NCI-H510A (cell line): Measurements from ENCODE around the gene RNF11.

Experiments used
- DNase-seq: peaks from one replicate; lab custom pipeline; 2025; lab: John Stamatoyannopoulos, UW

Gene RNF11

GRCh38 chr1:51265618-51266017 is 29.5 kb downstream of the RNF11 start:
- DNase-seq, result no peak

- DNase-seq, result no peak
Observed at GRCh38 chr1:51266181-51266580, 30.1 kb downstream of the RNF11 start.

- DNase-seq, result no peak
Observed at GRCh38 chr1:51266791-51267190, 30.7 kb downstream of the RNF11 start.

GRCh38 chr1:51268634-51269033 is 32.6 kb downstream of the RNF11 start:
- no peak for DNase-seq

- no peak for DNase-seq
Observed at GRCh38 chr1:51270751-51271150, 34.7 kb downstream of the RNF11 start.

- no peak for DNase-seq
Observed at GRCh38 chr1:51272916-51273315, 36.8 kb downstream of the RNF11 start.

GRCh38 chr1:51274676-51275075 is 38.6 kb downstream of the RNF11 start:
- no peak for DNase-seq

- no peak for DNase-seq
Observed at GRCh38 chr1:51276286-51276685, 40.2 kb downstream of the RNF11 start.

GRCh38 chr1:51280321-51280978 is 44.4 kb downstream of the RNF11 start:
- no peak for DNase-seq

- DNase-seq, result no peak
Observed at GRCh38 chr1:51281807-51282206, 45.7 kb downstream of the RNF11 start.

- DNase-seq, result no peak
Observed at GRCh38 chr1:51282605-51283004, 46.5 kb downstream of the RNF11 start.

GRCh38 chr1:51283979-51284378 is 47.9 kb downstream of the RNF11 start:
- no peak for DNase-seq

GRCh38 chr1:51284487-51284954 is 48.4 kb downstream of the RNF11 start:
- no peak for DNase-seq

GRCh38 chr1:51285055-51285454 is 49.0 kb downstream of the RNF11 start:
- DNase-seq, result no peak

GRCh38 chr1:51287966-51288365 is 51.9 kb downstream of the RNF11 start:
- DNase-seq, result no peak

GRCh38 chr1:51288578-51288977 is 52.5 kb downstream of the RNF11 start:
- no peak for DNase-seq

GRCh38 chr1:51289676-51290488 is 53.8 kb downstream of the RNF11 start:
- no peak for DNase-seq

GRCh38 chr1:51290489-51290847 is 54.4 kb downstream of the RNF11 start:
- DNase-seq, result no peak

GRCh38 chr1:51293898-51294515 is 57.9 kb downstream of the RNF11 start:
- no peak for DNase-seq

GRCh38 chr1:51294566-51295184 is 58.6 kb downstream of the RNF11 start:
- no peak for DNase-seq

GRCh38 chr1:51295926-51296325 is 59.9 kb downstream of the RNF11 start:
- DNase-seq, result no peak
